ENCODE data around the gene UMOD. TPM values are rescaled to one million over a fixed set of nuclear protein-coding genes. Genes with fewer than 3 reads are reported as not detected.

The UMOD gene
- total and polyA plus RNA-seq, 2 donors (not counting 3 experiments of a cell fraction or from before 2014, with no cell fraction given): not detected

GRCh38 chr16:20336955-20337354 is 15.6 kb downstream of the UMOD start:
- TF ChIP-seq GATA2 (IDR thresholded peaks at IDR 0.05; ENCODE audit: insufficient read depth, insufficient read length, low read depth, low read length) (no peak), POLR2AphosphoS5 (IDR thresholded peaks at IDR 0.05; ENCODE audit: insufficient read depth, low read depth, low read length) (no peak), EZH2 (IDR thresholded peaks at IDR 0.05; ENCODE audit: borderline replicate concordance, low read depth, low read length, severe bottlenecking) (no peak), JUN (IDR thresholded peaks at IDR 0.05; ENCODE audit: borderline replicate concordance, insufficient read depth, insufficient read length, low read depth) (no peak), CTCF (IDR thresholded peaks at IDR 0.05; ENCODE audit: extremely low read depth in 1 of 2, insufficient read depth in 1 of 2, low read depth in 1 of 2, low read length in 2 of 2) (no peak), FOS (IDR thresholded peaks at IDR 0.05; ENCODE audit: borderline replicate concordance, insufficient read depth, low read length) (no peak), MYC (IDR thresholded peaks at IDR 0.05; ENCODE audit: low read depth, low read length) (no peak)
- no peaks in the 10 kb centered on the region for H3K27me3 ChIP-seq (ENCODE audit: control insufficient read depth in 2 of 2, insufficient read depth in 2 of 2, low read length in 2 of 2)
- H3K4me3 ChIP-seq (replicated peaks in 1 of 3; ENCODE audit: insufficient read depth in 1 of 3, low read depth in 1 of 3, low read length in 3 of 3): no peak overlapping the region
- H3K9me3 ChIP-seq (replicated peaks; ENCODE audit: control insufficient read depth, insufficient read depth, low read length): no peaks in the 10 kb centered on the region
- no peaks in the 10 kb centered on the region for H3K36me3 ChIP-seq (ENCODE audit: control insufficient read depth in 2 of 2, extremely low read depth in 1 of 2, insufficient read depth in 2 of 2, low read length in 2 of 2)
- dilution Hi-C loops (cut with MboI; ENCODE audit: extremely low pct_ligation_motif_present, low sequenced_read_pairs) (no loop called here), intact Hi-C loops (cut with micrococcal nuclease) (no loop called here)
- FAIRE-seq: no peak
- no peak for DNase-seq (ENCODE audit: low read depth, low spot score)
- no TSS peak for BruUV-seq (replicated peaks)
- H2AFZ ChIP-seq (ENCODE audit: low read depth, low read length): no peak overlapping the region
- ChIA-PET POLR2A (no interaction called here), CTCF (no interaction called here)
- H3K4me1 ChIP-seq (ENCODE audit: control insufficient read depth, extremely low read depth, insufficient read depth, low read length): no peaks in the 10 kb centered on the region
- no peaks in the 10 kb centered on the region for H3K79me2 ChIP-seq (ENCODE audit: control insufficient read depth, insufficient read depth, low read length)
- H3K4me2 ChIP-seq (ENCODE audit: insufficient read depth, low read length): no peak overlapping the region
- H4K20me1 ChIP-seq (replicated peaks; ENCODE audit: control insufficient read depth, extremely low read depth, insufficient read depth, low read length): no peaks in the 10 kb centered on the region
- H3K9me1 ChIP-seq (replicated peaks; ENCODE audit: control insufficient read depth, extremely low read depth, insufficient read depth, low read length): no peaks in the 10 kb centered on the region
- H3K27ac ChIP-seq (ENCODE audit: insufficient read depth, low read depth, low read length): no peak overlapping the region
- no peak overlapping the region for H3K9ac ChIP-seq (replicated peaks; ENCODE audit: extremely low read depth, insufficient read depth, low read length)
